Inflammatory macrophage treated with lipopolysaccharide for 1 hour (primary cell): ENCODE measurements around the gene LRRK2.
"Not testable (repeated sequence)": the region's sequence is repeated elsewhere in the genome, so short reads cannot be mapped to it uniquely, and the experiment has no call there.

ENCODE experiments used
- DNase-seq, 2 donors: peaks; one replicate each; pipeline ENCODE4 v3.0.0-alpha.2; 2020 to 2022

The LRRK2 gene

DNA sequence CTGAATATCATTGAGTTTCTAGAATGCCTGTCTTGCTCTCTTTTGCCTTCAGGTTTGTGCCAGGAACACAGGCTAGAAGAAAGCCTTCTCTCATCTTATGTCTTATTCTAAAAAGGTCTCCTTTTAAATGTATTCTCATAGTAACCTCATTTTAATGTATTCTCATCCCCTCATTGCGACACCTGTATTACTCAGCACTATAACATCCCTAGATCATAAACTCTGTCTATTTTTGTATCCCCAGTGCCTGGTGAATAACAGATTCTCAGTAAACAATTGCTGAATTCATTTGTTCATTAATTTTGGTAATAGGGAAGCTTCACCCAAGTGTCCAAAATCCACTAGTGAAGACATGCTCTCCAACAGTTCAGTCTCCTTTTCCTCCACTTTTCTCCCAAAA, 8.8 kb upstream of the LRRK2 start:
- DNase-seq: no peak

DNA sequence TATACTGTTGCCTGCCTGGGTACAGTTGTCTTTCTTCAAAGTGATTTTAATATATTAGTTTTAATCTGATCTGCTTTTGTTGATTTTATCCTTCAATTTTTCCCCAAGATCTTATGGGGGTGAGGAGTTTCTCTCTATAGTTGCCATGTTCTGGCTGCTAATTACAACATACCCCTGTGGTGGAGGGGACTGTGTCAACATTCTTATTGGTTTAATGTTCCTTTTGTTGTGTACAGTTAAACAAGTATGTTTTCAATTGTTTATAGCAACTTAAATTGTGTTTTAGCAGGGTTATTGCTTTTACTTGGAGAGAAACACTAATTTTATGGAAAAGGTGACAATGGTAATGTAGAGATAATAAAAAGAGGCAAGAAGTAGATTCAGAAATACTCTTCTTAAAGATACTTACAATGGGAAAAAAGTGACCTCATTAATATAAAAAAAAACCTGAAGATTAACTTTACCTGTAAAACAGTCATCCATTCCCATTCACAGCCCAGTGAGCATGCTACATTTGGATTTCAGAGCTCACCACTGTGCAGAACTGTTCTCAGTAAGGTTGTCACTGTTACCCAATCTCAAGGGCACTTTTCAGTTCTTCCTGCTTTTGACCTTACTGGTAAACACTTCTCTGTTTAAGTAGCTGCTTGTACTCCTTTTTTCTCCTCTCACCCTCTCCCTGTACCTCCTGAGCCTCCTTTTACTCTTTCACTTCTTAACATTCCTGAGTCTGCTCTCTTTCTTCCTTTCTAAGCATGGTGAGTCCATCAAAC, 8.1 kb upstream of the LRRK2 start:
- no peak for DNase-seq

DNA sequence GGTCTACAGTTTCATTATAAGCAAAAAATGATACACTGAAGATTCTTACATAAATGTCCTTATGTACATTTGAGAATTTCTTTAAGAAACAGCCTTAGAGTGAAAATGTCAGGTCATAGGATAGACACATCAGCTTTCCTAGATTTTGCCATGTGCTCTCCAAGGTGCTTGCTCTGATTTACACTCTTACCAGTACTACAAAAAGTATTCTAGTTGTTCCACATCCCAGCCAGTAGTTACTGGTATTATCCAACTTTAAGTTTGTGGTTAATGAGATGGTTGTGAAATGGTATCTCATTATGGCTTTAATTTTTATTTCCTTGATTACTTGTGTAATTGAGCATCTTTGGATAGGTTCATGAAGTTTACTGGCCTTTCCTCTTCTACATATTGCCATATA, 5.0 kb upstream of the LRRK2 start:
- DNase-seq: no peak

DNA sequence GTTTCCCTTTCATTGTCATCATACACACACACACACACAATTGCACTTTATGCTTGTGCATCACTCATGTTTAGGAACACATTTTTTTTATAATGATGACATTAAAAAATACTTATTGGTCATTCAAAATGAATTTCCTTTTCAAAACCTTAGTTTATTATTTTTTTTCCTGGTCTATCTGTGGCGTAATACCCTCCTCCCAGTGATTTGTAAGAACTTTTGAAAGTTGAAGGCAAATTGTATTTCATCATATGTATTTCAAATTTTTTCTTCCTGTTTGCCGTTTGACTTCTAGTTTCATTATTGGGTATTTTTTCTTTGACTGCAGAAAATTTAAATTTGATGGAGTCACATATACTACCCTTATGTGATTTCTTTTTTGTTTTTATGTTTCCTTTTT, 2.5 kb upstream of the LRRK2 start:
- DNase-seq: peak; percentile 88

DNA sequence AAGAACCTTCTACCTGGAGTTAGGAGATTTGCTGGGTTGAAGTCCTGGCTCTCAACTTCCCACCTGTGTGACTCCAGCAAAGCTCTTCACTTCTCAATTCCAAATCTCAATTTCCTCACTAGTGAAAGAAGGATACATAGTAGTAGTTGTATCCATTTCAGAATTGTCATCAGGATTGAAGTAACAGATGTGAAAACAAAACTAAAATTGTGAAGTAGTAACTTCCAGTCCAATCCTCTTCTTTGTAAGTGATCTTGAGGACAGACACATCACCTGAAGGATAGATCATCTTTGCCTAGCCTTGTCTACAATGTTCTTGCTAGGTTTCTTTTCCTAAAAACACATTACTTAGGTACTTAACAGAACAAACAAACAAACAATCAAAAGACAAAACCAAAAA, 1.2 kb upstream of the LRRK2 start:
- DNase-seq: peak in 1 of 2 donors; percentile 41

DNA sequence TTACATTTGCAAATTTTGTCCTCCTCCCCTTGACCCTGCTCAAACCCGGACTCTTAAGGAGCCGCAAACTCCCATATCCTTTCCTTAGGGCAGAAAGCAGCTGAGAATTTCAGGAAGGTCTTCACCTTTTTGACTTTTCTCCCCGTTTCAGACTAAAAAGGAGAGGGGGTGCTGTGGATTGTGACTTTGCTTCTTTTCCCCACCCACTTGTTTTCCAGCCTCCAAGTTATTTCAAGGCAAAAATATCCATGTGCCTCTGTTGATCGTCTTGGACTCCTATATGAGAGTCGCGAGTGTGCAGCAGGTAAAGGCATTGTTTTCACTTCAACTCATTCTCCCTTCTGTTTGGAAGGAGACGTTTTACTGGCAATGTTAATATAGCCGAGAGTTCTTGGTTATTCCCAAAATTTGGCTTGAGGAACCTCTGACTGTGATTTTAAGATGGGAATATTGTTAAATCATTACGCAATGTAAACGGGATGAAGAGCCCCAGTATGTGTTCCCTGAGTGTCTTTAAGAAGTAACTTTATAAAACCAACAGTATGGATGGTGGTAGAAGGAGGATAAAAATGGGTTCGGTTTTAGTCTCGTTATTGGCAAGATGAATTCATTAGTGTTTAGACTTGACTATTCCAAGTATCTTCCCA, 663 bp downstream of the LRRK2 start:
- DNase-seq: no peak

DNA sequence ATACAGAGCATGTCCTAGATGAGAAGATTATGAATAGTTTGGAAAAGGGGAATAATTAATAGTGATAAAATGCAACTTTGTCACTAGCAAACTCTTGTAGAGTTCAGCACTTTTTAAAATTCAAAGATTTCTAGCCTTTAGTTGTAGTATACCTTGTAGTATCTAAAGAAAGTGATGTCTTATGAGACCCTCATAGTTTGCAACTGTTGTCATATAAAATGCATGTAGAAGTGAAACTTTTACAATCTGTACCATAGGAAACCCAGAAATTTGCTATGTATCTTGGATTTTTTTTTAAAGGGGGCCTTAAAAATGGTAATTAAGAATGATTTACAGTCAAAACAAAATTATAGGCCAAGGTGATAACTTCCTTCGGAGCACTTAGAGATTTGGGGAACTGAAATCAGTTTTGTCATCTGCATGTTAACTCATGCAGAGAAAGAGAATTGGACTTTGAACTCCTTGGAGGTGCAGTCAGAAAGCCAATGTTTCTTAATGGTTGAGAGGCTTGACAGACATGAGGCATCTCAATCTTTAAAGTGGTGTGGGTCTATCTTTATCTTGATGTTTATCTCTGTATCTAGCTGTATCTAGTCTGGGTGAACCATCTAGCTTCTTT, 1.3 kb downstream of the LRRK2 start:
- peak; percentile 47 to 49 for DNase-seq

DNA sequence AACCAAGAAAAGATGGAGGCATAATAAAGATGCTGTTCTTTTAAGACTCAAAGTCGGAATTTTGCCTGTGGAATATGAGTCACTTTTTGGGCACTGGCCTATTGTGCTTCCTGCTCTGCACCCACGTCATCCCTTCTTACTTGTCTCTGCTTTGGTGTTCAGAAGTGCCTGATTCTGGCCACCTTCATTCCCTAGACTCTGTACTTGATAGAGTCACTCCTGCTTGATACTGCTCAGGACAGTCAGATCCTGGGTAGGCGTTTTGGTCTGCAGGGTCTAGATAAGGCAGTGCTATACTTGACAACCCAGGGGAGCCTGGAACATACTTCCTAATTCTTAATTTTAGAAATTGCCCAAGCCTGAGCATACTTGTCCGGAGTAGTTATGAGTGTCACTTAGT, 1.9 kb downstream of the LRRK2 start:
- DNase-seq: peak; percentile 76 to 81

DNA sequence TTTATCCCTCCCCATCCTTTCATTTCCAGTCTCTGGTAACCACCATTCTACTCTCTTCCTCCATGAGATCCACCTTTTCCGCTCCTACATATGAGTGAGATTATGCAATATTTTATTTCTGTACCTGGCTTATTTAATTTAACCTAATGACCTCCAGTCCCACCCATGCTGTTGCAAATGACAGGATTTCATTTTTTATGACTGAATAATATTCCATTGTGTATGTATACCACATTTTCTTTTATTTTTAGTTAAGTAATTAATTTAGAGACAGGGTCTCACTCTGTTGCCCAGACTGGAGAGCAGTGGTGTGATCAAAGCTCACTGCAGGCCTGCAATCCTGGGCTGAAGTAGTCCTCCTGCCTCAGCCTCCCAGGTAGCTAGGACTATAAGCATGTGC, 2.6 kb downstream of the LRRK2 start:
- no peak for DNase-seq

DNA sequence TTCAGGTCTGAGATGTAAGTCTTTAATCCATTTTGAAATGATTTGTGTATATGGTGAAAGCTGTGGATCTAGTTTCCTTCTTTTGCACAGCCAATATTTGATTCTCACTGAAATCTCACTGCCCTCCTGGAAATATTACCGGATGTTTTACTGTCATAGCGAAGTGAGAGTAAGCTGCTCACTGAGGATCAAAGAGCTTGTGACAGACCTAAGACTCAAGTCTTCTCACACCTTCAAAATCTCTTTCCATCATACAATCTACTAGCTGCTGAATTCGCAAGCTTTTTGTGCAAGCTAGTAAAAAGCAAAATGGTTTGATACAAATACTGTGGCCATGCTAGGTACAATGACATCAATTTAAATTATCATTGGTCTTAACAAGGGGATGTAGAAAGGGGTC, 3.9 kb downstream of the LRRK2 start:
- DNase-seq: no peak

DNA sequence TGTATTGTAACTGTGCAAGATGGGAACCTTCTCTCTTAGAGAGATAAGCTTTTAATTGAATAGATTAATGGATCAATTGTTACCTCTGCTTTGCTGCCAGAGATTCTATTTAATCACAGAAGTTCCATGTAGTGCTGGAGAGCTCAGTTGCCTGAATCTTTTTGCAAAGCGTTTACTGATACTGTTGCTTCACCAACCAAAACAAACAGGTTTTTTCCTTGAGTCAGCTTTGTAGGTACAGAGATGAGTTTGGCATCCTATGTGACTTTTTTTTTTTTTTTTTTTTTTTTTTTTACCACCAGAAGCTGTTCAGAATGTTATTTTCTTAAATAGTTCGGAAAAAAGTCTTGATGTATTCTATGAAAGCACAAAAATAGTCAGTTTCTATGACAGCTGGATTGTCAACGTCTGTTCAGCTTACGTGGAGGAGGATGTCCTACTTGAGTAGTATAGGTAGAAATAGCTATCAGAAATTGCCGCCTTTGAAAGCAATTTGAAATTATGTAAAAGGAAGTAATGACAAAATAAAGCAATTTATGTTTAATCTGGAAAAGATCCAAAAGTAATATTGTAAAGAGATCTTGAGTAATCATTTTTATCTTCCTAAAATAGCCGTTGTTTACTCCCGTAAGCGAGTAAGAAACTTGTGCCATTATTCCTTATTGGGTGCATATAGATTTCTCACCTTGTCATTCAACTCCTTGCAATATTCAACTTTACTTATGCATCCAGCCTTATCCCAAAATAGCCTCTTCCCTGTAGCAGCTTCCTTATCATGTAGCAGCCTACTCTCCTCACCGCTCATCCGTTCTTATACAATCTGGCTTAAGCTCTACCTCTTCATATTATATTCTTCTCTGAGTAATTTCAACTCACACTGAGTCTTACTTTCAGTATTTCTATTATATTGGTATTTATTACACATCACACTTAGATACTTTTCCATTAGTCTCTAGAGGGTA, 5.2 kb downstream of the LRRK2 start:
- DNase-seq: no peak

DNA sequence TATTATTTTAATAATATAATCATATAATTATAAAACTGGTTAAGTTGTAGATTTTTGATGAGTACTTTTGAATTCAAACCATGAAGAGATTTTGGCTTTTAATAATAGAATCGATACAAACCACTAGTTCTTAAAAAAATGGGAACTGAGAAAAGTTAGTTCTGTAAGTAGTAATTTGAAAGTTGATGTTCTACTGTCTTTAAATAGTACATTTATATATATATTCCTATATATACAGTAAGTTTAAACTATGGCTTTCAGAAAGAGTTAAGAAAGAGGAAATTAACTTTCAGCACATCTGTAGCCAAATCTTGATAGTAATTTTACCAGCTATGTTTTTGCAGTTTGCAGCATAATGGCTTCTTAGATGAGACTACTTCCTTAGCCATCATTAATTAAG, 7.8 kb downstream of the LRRK2 start:
- DNase-seq: no peak

DNA sequence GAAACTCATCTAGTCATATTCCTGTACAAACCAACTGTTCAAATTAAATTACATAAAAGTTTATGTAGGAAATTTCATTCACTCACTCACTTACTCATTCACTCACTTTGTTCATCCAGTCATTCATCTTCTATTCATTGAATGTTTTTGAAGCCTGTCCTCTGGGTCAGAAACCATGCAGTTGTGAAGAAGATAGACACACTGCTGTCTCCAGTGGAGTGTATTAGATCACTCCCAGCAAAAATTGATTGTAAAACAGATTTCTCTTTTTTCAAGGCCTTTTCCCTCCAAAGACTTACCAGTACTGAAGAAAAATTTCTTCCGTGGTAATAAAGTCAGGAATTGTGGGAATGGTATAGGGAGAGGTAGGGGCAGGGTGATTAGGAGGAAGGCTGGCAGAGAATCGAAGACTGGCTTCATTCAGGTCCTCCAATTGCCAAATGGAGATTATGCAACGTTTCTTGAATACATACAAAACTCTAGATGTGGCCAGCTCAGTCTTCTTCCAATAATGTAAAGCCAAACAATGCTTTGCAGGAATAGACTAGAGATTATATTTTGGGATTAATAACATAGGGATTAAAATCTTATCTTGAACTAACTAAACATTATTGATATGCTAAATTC, 9.1 kb downstream of the LRRK2 start:
- DNase-seq: no peak

DNA sequence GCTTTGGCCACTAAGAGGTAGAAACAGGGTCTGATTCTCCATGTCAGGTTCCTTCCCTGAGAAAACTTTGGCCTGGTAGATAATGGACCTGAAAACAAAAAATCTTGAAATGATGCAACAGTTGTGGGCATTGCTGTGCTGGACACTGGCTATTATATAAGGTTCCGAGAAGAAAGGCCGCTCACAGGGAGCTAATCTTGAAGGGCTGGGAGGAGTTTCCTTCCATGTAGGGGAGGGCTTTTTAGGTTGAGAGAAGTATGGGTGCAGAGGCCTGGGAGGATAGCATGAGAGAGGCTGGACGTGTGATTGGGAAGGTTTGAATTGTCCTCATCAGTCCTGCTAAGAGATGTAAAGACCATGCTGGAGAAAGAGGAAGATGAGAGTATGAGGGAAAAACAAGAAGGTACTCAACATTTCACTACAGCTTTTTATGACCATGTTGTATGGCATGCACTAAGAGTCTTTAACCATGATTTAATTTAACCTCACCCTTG, 11.6 kb downstream of the LRRK2 start:
- DNase-seq: no peak

DNA sequence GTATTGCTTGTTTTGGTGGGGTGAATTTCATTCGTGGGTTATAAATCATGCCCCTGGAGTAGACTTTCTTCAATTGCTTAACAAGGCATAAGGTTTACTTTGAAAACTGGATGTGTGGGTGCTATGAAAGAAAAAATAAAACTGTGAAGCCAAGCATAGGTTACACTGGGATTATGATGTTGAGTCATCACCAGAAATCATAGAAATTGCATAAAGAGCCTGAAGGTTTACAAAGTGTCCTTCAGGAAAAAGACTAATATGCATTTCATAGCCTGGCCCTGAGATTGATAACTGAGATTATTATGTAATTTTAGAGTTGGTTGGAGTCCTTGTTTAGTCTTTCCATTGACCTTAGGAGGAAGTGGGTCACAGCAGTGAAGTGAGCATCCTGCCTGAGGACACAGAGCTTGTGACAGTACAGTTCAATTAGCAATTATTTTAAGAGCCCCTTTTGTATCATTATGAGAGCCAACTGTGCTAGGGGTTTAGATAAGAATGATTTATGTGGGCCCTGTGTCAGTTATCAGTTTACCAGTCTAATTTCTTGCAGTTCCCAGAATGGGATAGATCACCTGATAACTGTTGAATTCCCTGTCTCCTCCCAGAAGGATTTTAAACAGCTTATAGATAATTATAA, 13.6 kb downstream of the LRRK2 start:
- DNase-seq: peak; percentile 36 to 80

DNA sequence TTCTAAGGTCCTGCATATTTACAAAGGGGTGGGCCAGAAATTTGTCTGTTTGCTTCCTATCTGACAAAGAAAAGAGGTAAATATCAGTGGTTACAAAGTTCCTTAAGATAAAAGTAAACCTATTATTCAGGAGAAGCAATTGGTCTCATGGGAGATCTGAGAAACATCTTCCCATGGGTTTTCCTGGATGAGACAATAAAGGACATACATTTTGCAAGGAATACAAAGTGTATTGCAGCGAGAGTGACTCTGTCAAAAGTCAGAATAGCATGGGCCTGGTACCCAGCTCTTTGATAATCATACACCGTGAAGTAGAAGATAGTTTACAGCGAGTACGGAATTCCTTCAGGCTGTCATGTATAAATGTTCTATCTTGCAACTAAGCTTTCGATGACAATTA, 14.2 kb downstream of the LRRK2 start:
- peak in 1 of 2 donors; percentile 56 for DNase-seq

DNA sequence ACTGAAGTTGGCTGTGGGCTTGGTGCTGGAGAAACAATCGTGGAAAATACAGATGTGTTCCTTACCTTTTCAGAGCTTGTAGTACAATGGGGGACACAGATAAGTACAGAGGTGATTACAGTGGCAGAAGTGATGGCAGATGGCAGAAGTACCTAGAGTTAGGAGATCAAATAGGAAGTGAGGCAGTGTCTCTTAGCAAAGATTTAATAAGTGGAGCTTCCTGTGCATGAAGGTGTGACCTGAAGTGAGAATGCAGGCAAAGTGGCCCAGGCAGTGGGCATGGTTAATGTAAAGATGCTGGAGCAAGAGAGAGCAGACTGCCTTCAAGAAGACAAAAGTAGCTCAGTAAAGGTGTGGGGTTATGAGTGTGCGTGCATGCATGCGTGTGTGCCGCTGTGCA, 16.0 kb downstream of the LRRK2 start:
- DNase-seq: no peak

DNA sequence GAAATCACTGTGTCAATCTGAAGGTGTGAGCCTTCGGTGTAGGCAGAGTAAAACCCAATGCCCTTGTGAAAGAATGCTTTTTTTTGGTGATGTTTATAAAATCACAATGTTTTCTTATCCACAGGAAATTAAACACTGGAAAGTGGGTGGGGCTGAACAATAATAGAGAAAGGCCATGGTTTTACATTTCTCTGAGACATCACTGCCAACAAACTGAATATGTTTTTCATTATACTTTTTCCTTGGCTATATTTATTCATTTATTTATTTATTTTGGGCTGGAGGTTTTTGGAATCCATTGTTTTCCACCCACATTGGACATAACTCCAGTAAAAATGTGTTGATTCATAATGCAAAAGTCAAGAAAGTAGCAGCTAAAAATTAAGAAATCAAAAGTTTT, 16.9 kb downstream of the LRRK2 start:
- DNase-seq: no peak

DNA sequence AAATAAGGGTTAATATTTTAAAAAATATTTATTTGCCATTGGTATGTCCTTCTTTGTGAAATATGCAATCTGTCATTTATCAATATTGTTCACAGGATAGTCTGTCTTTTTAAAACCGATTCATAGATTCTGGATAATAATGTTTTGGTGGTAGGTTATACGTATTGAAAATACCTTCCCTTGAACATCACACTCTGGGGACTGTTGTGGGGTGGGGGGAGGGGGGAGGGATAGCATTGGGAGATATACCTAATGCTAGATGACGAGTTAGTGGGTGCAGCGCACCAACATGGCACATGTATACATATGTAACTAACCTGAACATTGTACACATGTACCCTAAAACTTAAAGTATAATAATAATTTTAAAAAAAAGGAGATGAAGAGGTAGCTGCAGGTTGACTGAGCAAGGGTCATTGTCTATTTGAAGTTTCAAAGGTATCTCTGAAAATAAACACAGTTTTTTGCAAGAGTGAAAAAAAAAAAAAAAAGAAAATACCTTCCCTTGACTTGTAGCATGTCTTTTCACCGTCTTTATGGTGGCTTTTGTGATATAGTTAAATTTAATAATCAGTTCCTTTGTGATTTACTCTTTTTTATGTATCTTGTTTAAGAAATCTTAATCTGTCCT, 19.8 kb downstream of the LRRK2 start:
- DNase-seq: not testable (repeated sequence)

DNA sequence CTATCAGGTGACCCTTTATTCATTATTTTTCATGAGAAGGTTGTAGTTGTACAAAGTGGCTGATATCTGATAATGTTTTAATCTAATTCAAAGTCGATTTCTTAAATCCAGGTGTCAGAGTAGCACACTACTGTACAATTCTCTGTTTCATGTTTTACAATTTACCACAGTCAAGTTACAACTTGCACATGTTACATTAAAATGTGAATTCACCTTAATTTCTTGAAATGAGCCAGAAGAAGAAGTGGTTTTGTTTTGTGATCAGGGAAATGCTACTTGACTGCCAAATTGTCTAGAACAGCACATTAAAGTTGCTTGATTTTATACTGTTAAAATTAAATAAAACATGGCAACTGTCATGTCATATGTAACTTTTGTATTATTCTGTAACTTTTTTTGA, 23.2 kb downstream of the LRRK2 start:
- DNase-seq: no peak

DNA sequence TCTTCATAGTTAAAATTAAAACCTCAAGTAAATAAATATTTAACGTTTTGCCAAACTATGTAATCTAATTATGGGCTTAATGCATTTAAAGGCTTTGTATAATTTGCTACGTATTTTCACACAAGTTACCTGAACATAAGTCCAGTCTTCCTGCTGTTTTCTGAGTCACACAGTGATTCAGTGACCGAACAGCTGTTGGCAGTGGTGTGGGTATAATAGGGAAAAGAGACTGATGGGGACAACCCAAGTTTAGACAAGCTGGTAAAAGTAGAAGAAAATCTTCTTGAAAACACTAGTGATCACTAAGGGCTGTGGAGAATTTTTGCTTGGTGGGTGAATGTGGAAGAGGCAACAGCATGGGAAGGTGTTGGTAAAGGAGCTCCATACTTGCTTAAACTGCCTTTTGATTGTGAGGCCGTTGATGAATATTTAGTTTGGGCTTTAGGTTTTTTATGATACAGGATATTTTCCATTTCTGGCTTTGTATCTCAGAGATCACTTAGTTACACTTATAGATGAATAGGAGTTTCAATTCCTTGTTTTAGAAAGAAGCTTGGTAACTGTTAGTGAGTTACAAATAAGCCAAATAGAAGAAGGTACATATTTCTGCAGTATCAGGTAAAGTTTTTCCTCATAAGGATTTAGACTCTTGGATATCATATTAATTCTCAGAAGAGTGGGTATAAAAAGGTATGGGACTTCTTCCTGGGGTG, 23.9 kb downstream of the LRRK2 start:
- no peak for DNase-seq
